ENCODE results near the gene PPFIA3.

The PPFIA3 gene

GRCh38 chr19:49188626-49189200 lies 69.4 kb downstream of the PPFIA3 start:
- no peak overlapping the region for H3K4me3 ChIP-seq (ENCODE audit: low read depth, low read length)
- DNase-seq (ENCODE audit: low read depth) = no peak
- TF ChIP-seq, protein P1, sequence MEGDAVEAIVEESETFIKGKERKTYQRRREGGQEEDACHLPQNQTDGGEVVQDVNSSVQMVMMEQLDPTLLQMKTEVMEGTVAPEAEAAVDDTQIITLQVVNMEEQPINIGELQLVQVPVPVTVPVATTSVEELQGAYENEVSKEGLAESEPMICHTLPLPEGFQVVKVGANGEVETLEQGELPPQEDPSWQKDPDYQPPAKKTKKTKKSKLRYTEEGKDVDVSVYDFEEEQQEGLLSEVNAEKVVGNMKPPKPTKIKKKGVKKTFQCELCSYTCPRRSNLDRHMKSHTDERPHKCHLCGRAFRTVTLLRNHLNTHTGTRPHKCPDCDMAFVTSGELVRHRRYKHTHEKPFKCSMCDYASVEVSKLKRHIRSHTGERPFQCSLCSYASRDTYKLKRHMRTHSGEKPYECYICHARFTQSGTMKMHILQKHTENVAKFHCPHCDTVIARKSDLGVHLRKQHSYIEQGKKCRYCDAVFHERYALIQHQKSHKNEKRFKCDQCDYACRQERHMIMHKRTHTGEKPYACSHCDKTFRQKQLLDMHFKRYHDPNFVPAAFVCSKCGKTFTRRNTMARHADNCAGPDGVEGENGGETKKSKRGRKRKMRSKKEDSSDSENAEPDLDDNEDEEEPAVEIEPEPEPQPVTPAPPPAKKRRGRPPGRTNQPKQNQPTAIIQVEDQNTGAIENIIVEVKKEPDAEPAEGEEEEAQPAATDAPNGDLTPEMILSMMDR (IDR thresholded peaks at IDR 0.05; ENCODE audit: insufficient read depth, low read depth, low read length, missing control alignments) = no peak

DNA sequence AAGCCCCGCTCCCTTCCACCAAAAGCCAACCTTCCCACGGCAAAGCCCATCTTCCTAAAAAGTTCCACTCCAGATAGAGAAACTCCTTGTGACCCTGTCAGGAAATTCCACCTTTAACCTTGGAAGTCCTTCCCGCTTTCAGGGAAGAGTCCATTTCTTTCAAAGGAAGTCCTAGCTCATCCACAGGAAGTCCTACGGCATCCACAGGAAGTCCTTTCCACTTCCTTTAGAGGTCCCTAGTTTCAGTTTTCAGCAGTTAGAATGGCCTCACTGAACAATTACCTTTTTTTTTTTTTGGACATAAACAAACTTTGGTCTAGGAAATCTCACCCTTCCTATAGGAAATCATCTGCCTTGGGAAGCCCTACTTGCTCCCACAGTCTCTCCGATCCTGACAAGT lies 69.9 kb downstream of the PPFIA3 start:
- TF ChIP-seq, protein P1 (IDR thresholded peaks at IDR 0.05; ENCODE audit: insufficient read depth, low read depth, low read length, missing control alignments) = no peak
- no peak for DNase-seq (ENCODE audit: low read depth)
- H3K4me3 ChIP-seq (ENCODE audit: low read depth, low read length) = no peak overlapping the region

DNA sequence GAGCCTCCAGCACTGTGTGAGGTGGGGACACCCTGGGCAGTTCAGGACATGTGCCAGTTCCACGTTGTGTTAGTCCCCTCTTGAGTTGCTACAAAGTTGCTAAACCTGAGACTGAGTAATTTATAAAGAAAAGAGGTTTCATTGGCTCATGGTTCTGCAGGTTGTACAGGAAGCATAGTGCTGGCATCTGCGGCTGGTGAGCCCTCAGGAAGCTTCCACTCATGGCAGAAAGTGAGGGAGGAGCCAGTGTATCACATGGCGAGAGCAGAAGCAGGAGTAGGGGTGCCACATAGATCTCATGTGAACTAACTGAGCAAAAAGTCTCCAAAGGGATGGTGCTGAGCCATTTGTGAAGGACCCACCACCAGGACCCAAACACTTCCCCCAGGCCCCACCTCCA lies 71.4 kb downstream of the PPFIA3 start:
- H3K4me3 ChIP-seq (ENCODE audit: low read depth, low read length) = no peak overlapping the region
- no peak for DNase-seq (ENCODE audit: low read depth)
- TF ChIP-seq, protein P1 (IDR thresholded peaks at IDR 0.05; ENCODE audit: insufficient read depth, low read depth, low read length, missing control alignments) = no peak

DNA sequence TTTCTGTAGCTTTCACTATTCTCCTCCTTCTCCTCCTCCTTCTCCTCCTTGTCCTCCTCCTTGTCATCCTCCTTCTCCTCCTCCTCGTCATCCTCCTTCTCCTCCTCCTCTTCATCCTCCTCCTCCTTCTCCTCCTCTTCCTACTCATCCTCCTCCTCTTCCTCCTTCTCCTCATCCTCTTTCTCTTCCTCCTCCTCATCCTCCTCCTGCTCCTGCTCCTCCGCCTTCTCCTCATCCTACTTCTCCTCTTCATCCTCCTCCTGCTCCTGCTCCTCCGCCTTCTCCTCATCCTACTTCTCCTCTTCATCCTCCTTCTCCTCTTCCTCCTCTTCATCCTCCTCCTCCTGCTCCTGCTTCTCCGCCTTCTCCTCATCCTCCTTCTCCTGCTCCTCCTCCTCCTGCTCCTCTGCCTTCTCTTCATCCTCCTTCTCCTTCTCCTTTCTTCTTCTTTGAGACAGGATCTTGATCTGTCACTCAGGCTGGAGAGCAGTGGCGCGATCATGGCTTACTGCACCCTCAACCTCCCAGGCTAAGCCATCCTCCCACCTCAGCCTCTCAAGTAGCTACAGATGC lies 74.6 kb downstream of the PPFIA3 start:
- DNase-seq (ENCODE audit: low read depth) = no peak
- H3K4me3 ChIP-seq (ENCODE audit: low read depth, low read length) = no peak overlapping the region
- TF ChIP-seq, protein P1 (IDR thresholded peaks at IDR 0.05; ENCODE audit: insufficient read depth, low read depth, low read length, missing control alignments) = no peak

GRCh38 chr19:49194408-49194807 lies 75.1 kb downstream of the PPFIA3 start:
- DNase-seq (ENCODE audit: low read depth) = no peak
- TF ChIP-seq, protein P1 (IDR thresholded peaks at IDR 0.05; ENCODE audit: insufficient read depth, low read depth, low read length, missing control alignments) = no peak
- H3K4me3 ChIP-seq (ENCODE audit: low read depth, low read length) = no peak overlapping the region

DNA sequence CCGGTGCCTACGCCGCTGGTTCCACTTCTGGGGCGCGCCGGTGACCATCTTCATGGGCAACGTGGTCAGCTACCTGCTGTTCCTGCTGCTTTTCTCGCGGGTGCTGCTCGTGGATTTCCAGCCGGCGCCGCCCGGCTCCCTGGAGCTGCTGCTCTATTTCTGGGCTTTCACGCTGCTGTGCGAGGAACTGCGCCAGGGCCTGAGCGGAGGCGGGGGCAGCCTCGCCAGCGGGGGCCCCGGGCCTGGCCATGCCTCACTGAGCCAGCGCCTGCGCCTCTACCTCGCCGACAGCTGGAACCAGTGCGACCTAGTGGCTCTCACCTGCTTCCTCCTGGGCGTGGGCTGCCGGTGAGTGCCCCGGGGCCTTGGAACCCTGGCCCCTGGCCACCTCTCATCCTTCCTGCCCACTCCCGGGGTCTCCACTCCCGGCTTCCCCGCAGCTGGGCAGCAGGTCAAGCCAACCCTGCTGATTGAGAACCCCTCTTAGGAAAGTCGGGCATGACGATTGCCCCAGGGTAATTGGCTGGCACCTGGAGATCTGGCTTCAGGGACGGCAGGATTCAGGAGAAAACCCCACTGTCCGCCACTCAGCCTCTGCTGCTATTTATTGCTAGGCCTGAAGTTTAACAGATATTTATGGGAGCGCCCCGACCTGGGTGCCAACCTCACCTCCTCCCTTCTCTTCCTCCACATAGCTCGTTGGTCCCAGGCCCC lies 77.3 kb downstream of the PPFIA3 start:
- no peak for DNase-seq (ENCODE audit: low read depth)
- no peak overlapping the region for H3K4me3 ChIP-seq (ENCODE audit: low read depth, low read length)
- TF ChIP-seq, protein P1 (IDR thresholded peaks at IDR 0.05; ENCODE audit: insufficient read depth, low read depth, low read length, missing control alignments) = no peak

Measured in GM12865 (cell line).